ENCODE measurements around the gene NSF.

DNA sequence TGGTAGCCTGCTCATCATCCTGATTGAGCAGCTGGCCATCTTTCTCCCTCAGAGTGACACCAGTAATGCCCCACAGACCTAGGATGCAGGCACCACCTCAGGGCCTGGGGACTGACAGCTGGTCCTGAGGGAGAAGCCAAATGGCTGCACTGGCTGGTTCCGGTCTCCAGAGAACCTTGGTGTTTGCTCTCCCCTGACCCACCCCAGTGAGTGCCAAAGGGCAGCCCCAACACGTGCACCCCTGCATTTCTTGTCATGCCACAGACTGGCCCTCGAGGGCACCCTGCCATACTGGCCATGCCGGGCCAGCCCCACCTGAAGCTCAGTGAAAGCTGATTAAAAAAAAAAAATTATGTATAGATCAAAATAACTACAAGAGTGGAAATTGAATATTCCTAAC is 127.5 kb downstream of the NSF start:
- TF ChIP-seq, protein P1, sequence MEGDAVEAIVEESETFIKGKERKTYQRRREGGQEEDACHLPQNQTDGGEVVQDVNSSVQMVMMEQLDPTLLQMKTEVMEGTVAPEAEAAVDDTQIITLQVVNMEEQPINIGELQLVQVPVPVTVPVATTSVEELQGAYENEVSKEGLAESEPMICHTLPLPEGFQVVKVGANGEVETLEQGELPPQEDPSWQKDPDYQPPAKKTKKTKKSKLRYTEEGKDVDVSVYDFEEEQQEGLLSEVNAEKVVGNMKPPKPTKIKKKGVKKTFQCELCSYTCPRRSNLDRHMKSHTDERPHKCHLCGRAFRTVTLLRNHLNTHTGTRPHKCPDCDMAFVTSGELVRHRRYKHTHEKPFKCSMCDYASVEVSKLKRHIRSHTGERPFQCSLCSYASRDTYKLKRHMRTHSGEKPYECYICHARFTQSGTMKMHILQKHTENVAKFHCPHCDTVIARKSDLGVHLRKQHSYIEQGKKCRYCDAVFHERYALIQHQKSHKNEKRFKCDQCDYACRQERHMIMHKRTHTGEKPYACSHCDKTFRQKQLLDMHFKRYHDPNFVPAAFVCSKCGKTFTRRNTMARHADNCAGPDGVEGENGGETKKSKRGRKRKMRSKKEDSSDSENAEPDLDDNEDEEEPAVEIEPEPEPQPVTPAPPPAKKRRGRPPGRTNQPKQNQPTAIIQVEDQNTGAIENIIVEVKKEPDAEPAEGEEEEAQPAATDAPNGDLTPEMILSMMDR (IDR thresholded peaks at IDR 0.05): no peak
- TF ChIP-seq POLR2A (IDR thresholded peaks at IDR 0.05): no peak
- TF ChIP-seq POLR2AphosphoS5 (IDR thresholded peaks at IDR 0.05; ENCODE audit: insufficient read depth in 1 of 2, low read depth in 1 of 2): no peak
